Thoracic aorta (tissue), 2 donors: ENCODE results near the gene AUTS2. TPM values are rescaled to one million over a fixed set of nuclear protein-coding genes. Genes with fewer than 3 reads are reported as not detected.

Experiments
- ATAC-seq: fragments of 150-250 bp; one replicate; pipeline ENCODE4 v1.8.0; 2017; ENCODE audit warnings: low read depth; ENCODE audit not compliant: insufficient number of reproducible peaks, low FRiP score
- DNase-seq: peaks from one replicate; pipeline ENCODE4 v3.0.0-alpha.2; 2020; ENCODE audit warnings: low spot score
- H3K27ac ChIP-seq, 2 donors: fragments of 200-600 bp; sonication (generic); 1 replicate in 1 of 2; 2 replicates in 1 of 2; pipeline ENCODE4 v1.5.1; 2016; ENCODE audit warnings: mild to moderate bottlenecking in 2 of 2, moderate library complexity in 2 of 2
- H3K27me3 ChIP-seq: fragments of 200-600 bp; sonication (generic); replicated peaks from 2 replicates; pipeline ENCODE4 v1.6.0; 2016; ENCODE audit warnings: mild to moderate bottlenecking; ENCODE audit not compliant: insufficient read depth
- H3K36me3 ChIP-seq: fragments of 200-600 bp; sonication (generic); one replicate; pipeline ENCODE4 v1.5.1; 2016
- H3K4me1 ChIP-seq, 2 donors: fragments of 200-600 bp; sonication (generic); 1 replicate in 1 of 2; 2 replicates in 1 of 2; pipeline versions ENCODE4 v1.5.1 to v1.6.0; 2016; ENCODE audit warnings: low read depth in 2 of 2, mild to moderate bottlenecking in 1 of 2; ENCODE audit not compliant: control insufficient read depth in 1 of 2
- H3K4me3 ChIP-seq: fragments of 200-600 bp; sonication (generic); 2 replicates; pipeline ENCODE4 v1.5.1; 2016; ENCODE audit warnings: mild to moderate bottlenecking
- H3K9me3 ChIP-seq: fragments of 200-600 bp; sonication (generic); 2 replicates; pipeline ENCODE4 v1.5.1; 2016
- CTCF ChIP-seq: fragments of 200-600 bp; sonication (generic); IDR thresholded peaks from one replicate; pipeline ENCODE4 v1.5.1; 2019; ENCODE audit warnings: antibody characterized with exemption
- total RNA-seq, 2 donors: library from RNA; depleted of rRNA; stranded (reverse); fragments of >200 nt; gene quantifications; one replicate each; pipeline versions ENCODE4 v1.1.0 to v1.2.3, GENCODE V29; 2016

The AUTS2 gene
- total RNA-seq, 2 donors from 2014 or later: 49.4 to 101 TPM

GRCh38 chr7:70448312-70448906 is 850.1 kb downstream of the AUTS2 start:
- Histone ChIP-seq H3K4me1 (no peaks in the 10 kb centered on the region), H3K4me3 (no peak overlapping the region), H3K36me3 (no peaks in the 10 kb centered on the region), H3K27me3 (no peaks in the 10 kb centered on the region), H3K9me3 (no peaks in the 10 kb centered on the region), H3K27ac (no peak overlapping the region)
- TF ChIP-seq CTCF: no peak
- no peak for DNase-seq
- ATAC-seq: no peak

- Histone ChIP-seq H3K27me3 (no peaks in the 10 kb centered on the region), H3K4me1 (no peaks in the 10 kb centered on the region), H3K27ac (no peak overlapping the region), H3K4me3 (no peak overlapping the region), H3K9me3 (no peaks in the 10 kb centered on the region), H3K36me3 (no peaks in the 10 kb centered on the region)
- no peak for TF ChIP-seq CTCF
- no peak for ATAC-seq
- DNase-seq: no peak
These were observed 852.5 kb downstream of the AUTS2 start for GRCh38 chr7:70450731-70451130.

GRCh38 chr7:70455925-70456324 is 857.6 kb downstream of the AUTS2 start:
- no peak for TF ChIP-seq CTCF
- no peak overlapping the region for H3K27ac ChIP-seq
- no peak overlapping the region for H3K4me3 ChIP-seq
- ATAC-seq: no peak
- no peaks in the 10 kb centered on the region for H3K36me3 ChIP-seq
- no peaks in the 10 kb centered on the region for H3K4me1 ChIP-seq
- H3K27me3 ChIP-seq: no peaks in the 10 kb centered on the region
- H3K9me3 ChIP-seq: no peaks in the 10 kb centered on the region
- DNase-seq: no peak

GRCh38 chr7:70456719-70457118 is 858.4 kb downstream of the AUTS2 start:
- Histone ChIP-seq H3K4me3 (no peak overlapping the region), H3K27me3 (no peaks in the 10 kb centered on the region), H3K9me3 (no peaks in the 10 kb centered on the region), H3K36me3 (no peaks in the 10 kb centered on the region), H3K4me1 (no peaks in the 10 kb centered on the region), H3K27ac (no peak overlapping the region)
- ATAC-seq (no peak), DNase-seq (no peak)
- no peak for TF ChIP-seq CTCF

- no peak for ATAC-seq
- Histone ChIP-seq H3K4me3 (no peak overlapping the region), H3K4me1 (no peaks in the 10 kb centered on the region), H3K36me3 (no peaks in the 10 kb centered on the region), H3K27ac (no peak overlapping the region), H3K9me3 (no peaks in the 10 kb centered on the region), H3K27me3 (no peaks in the 10 kb centered on the region)
- TF ChIP-seq CTCF: no peak
- DNase-seq: no peak
These were observed 859.2 kb downstream of the AUTS2 start for GRCh38 chr7:70457482-70457881.
